Fibroblast of mammary gland (primary cell): ENCODE measurements around the gene ERGIC3.

Experiments used
- DNase-seq: peaks from one replicate; pipeline ENCODE4 v3.0.0-alpha.2; 2010; ENCODE audit warnings: low read depth
- H3K4me3 ChIP-seq: 2 replicates; pipeline ENCODE4 v1.5.1; 2011; ENCODE audit warnings: low read depth, mild to moderate bottlenecking, low read length, moderate library complexity; ENCODE audit not compliant: control insufficient read depth
- TF ChIP-seq, protein P1 (sequence below): conservative IDR thresholded peaks from 2 replicates; pipeline ENCODE4 v1.5.1; 2011; ENCODE audit warnings: low read depth, low read length, inconsistent platforms; ENCODE audit not compliant: control insufficient read depth, insufficient read depth

Gene ERGIC3

DNA sequence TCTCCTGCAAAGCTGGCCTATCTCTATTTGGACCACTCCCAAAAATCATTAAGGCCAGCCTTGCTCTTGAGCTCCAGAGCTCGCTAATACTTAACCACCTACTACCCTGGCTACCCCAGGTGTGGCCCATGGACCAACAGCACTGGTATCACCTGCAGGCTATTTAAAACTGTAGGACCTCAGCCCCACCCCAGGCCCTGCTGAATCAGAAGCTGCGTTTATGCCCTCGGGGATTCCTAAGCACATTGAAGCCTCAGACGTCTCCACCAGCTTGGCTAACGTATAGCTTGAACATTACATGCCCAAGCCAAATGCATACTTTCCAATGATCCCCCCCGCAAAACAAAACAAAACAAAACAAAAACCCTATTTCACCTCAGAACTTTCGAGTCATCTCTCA lies 54.0 kb downstream of the ERGIC3 start:
- TF ChIP-seq, protein P1, sequence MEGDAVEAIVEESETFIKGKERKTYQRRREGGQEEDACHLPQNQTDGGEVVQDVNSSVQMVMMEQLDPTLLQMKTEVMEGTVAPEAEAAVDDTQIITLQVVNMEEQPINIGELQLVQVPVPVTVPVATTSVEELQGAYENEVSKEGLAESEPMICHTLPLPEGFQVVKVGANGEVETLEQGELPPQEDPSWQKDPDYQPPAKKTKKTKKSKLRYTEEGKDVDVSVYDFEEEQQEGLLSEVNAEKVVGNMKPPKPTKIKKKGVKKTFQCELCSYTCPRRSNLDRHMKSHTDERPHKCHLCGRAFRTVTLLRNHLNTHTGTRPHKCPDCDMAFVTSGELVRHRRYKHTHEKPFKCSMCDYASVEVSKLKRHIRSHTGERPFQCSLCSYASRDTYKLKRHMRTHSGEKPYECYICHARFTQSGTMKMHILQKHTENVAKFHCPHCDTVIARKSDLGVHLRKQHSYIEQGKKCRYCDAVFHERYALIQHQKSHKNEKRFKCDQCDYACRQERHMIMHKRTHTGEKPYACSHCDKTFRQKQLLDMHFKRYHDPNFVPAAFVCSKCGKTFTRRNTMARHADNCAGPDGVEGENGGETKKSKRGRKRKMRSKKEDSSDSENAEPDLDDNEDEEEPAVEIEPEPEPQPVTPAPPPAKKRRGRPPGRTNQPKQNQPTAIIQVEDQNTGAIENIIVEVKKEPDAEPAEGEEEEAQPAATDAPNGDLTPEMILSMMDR: no peak
- DNase-seq: no peak
- no peak overlapping the region for H3K4me3 ChIP-seq

DNA sequence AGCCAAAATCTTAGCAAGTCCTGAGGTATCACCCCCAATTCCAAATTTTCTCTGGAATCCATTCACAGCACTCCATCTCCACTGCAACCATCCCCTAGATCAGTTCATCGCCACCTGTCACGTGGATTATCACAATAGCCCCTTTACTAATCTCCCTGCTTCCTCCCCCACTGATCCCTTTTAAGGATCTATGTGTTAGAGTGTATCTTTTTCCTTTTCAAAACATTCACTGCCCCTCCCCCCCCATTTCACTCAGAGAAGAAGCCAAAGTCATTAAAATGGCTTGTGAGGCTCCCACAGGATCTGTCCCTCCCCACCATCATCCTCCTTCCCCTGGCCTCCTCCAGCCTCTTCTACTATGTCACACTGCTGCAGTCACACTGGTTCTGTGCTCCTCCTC lies 55.3 kb downstream of the ERGIC3 start:
- DNase-seq: no peak
- TF ChIP-seq, protein P1: no peak
- H3K4me3 ChIP-seq: no peak overlapping the region

DNA sequence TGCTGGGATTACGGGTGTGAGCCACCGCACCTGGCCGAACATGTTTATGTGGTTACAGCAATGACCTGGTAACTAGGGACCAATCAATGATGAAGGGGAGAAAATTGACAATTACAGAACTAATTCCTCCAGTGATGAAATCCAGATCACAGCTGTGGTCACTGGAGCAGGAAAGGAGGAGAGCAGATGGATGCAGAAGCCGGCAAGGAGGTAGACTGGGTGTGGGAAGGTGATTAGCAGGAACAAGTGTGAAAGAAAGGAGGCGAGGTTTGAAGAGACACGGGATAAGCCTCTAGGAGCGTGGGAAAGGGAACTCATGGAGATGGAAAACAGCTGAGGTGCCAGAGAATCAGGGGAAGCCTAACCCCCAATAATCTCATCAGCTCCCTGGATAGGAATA lies 56.6 kb downstream of the ERGIC3 start:
- no peak for DNase-seq
- no peak overlapping the region for H3K4me3 ChIP-seq
- TF ChIP-seq, protein P1: no peak

DNA sequence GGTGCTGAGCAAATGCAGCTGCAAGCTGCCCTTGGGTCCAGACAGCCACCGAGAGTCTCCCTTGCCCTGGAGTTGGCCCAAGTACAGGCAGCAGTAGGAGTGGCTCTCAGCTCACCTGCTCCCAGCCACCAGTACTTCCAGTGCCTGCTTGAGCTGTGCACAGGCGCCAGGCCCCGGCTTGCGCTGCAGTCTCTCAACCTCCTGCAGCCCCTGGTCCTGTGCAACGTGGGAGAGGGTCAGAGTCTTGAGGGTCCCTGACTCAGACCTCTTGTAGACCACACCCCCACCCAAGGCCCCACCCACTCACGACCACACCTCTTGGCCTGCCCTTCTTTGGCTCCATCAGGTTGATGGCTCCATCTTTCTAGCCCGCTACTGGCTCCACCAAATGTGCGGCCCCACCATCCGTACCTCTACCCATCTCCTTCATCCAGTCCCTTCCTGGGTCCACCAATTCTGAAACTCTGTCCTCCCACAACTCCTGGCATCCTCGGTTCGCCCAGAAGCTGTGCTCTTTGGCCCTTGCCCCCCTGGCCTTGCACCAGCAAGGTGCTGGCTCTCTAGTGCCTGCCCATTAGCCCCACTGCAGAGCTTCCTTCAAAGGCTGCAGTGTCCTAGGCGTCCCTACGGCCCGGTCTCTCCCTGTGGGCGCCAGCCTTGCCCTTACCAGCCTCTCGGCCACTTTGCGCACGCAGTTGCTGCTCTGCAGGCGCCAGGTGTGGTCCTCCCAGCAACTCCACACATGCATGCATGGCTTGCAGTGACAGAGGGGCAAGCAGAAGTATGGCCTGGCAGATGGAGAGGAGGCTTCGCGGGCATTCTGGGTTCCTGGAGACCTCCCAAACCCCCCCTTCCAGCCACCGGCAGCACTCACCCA lies 57.3 kb downstream of the ERGIC3 start:
- no peak overlapping the region for H3K4me3 ChIP-seq
- TF ChIP-seq, protein P1: no peak
- DNase-seq: no peak

DNA sequence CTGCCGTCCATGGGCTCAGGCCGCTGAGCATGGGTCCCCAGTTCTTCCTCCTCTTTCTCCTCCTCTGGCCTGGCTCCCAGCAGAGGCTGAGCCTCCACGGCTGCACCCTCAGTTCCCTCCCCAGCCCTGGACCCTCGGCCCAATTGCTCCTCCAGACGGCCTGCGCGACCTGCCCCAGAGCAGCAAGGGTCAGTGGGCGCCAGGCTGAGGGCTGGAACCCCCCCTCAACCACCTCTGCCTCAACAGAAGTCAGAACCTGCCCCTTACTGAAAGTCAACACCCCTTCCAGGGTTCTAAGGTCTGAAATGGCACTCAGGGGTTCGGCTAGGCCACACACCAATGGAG lies 57.9 kb downstream of the ERGIC3 start:
- H3K4me3 ChIP-seq: no peak overlapping the region
- TF ChIP-seq, protein P1: no peak
- DNase-seq: no peak

DNA sequence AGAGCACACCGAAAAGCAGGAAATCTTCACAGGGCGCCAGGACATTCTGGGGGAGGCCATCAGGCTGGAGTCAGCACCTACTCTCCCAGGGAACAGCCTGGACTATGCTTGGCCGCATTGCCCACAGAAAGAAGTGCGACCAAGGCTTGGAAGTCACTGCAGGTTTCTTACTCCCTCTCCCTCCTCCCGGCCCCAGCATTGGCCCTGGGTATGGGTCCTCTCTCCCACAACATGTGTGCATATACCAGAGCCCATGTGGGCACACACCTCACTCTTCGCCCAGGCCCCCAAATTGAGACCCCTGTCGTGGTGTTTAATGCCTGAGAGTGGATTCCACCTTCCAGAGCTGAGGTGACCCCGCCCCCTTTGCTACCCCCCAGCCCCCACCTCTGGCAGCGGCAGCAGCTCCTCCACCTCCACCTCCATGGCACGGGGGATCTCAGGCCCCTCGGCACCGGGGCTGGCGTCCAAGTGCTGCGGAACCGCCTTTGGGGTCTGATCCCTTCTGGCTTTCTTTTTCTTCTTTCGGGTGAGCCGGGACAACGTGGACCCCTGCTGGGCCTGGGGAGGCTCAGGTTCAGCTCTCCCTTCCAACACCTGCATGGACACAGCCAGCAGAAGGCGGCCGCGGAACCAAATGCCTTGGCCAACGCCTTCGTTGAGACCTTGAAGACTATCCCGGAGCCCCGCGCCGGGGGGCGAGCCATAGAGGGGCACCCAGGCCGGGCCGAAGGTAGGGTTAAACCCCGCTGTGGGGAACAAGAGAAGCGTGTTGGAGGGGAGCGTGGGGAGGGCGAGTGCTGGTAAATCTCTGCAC lies 58.5 kb downstream of the ERGIC3 start:
- no peak for DNase-seq
- TF ChIP-seq, protein P1: no peak
- no peak overlapping the region for H3K4me3 ChIP-seq
